GM19395 (cell line): Measurements from ENCODE around the gene CLIP2.
"Not testable (repeated sequence)": the region's sequence is repeated elsewhere in the genome, so short reads cannot be mapped to it uniquely, and the experiment has no call there.

ENCODE experiments used
- ATAC-seq: cut with Tn5 transposase; IDR thresholded peaks from one replicate; pipeline ENCODE4 v1.9.1; 2021; ENCODE audit warnings: mild to moderate bottlenecking, moderate library complexity; ENCODE audit not compliant: unreplicated experiment

Gene CLIP2

DNA sequence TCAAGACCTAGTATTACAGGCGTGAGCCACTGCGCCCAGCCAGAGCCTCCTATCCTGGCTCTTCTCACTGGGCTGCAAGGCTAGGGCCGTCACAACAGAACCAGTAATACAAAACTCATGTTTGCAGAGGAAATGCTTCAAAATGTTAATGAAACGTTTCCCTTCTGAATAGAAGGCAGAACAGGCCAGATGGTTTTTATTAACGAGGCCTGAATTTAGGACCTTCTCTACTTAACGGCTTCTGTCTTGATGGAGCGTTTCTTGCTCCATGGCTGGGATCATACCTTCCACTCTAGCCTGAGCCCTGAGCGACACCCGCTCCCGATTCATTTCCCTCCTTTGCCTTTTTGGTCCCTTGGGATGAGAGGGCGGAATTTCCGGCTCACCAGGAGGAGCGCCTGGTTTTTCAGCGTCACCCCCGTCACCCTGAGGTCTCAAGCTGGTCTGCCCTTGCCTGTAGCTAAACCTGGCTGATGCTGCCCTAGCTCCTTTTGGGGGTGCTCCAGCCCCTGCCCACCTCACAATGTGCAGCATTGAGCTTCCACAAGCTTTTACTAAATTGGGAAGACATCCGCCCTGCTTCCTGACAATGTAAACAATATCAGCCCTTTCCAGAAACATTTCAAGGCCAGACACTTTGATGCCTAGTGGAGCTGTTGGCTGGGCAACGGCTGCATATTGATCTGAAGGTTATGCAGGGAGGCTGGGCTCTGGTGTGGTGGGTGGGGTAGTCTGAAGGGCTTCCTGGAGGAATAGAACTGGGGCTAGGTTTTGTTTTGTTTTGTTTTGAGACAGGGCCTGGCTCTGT lies 5.2 kb downstream of the CLIP2 start:
- ATAC-seq = no peak

DNA sequence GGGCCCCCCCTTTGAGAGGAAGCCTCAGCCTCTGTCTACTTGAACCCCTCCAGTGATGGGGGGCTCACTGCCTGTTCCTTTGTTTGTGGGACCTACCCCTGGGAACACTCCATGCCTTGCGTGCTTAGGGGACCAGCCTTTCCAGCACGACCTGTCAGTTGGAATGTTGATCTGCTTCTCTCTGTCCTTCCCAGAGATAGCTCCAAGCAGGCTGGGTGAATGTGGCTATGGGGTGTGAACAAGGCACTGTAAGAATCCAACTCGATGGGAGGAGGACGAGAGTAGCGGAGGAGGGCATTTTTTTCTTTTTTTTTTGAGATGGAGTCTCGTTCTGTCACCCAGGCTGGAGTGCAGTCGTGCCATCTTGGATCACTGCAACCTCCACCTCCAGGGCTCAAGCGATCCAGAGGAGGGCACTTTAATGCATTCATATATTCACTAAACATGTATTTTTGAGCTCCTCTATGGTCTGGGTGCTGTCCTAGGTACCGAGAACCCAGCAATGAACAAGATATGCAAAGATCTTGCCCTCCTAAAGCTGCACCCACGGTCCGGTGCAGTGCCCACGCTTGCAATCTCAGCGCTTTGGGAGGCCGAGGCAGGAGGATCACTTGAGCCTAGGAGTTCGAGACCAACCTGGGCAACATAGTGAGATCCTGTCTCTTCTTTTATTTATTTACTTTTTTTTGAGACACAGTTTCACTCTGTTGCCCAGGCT lies 8.5 kb downstream of the CLIP2 start:
- ATAC-seq = no peak

DNA sequence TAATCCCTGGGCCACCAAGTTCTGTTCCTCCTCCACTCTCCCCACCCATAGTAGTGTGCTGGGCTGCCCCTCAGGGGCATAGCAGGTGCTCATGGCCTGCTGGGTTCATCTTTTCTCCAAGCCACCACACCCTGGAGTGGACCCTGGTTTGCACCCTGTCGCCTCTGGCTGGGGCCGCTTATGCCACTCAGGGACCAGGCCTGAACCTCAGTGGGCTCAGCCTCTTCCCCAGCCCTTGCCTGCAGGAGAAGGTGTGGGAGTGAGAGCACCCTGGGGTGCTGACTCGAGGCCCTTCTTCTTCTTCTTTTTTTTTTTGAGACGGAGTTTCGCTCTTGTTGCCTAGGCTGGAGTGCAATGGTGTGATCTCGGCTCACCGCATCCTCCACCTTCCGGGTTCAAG lies 10.2 kb downstream of the CLIP2 start:
- no peak for ATAC-seq

DNA sequence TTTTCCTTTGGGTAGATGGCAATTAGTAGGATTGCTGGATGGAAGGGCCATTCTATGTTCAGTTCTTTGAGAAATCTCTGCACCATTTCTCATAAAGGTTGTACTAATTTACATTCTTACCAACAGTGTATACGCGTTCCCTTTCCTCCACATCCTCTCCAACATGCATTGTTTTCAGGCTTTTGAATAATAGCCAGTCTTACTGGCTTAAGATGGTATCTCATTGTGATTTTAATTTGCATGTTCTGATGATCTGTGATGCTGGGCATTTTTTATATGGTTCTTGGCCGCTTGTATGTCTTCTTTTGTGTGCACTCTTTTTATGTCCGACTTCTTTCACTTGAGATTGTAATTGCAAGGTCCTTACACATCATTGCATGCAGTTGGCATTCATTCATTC lies 11.7 kb downstream of the CLIP2 start:
- ATAC-seq = no peak

GRCh38 chr7:74302745-74303221 lies 13.6 kb downstream of the CLIP2 start:
- ATAC-seq = no peak

GRCh38 chr7:74304550-74304949 lies 15.3 kb downstream of the CLIP2 start:
- ATAC-seq = no peak

DNA sequence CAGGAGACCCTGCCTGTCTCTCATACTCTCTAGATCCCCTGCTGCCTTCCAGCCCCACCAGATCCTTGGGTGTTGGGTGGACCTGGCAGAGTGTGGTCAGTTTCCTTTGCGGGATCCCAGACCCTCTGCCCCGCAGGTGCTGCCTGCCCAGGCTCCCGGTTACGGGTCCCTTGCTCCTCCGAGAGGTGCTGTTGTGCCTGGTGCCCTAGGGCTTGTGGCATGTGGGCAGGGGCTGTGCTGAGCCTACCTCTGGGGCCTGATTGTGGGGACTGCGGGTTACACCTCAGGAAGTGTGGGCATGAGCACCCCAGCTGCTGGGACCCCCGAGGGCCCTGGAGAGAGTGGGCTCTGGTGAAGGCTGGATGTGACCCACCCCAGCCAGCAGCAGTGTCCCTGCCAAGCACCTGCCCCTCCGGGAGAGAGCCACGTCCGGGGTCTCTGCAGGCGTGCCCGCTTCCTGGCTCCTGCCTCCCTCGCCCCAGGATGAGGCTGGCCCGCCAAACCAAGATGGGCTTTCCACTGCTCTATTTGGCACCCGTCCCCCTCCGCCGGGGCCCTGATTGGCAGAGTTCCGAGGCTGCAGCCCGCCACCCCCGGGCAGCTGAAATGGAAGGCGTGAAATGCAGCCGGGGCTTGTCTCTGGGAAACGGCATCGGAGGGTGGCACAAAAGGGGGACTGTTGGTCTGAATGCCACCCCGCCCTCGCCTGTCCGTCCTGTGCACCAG lies 17.0 kb downstream of the CLIP2 start:
- no peak for ATAC-seq

GRCh38 chr7:74306730-74307469 lies 17.7 kb downstream of the CLIP2 start:
- no peak for ATAC-seq

DNA sequence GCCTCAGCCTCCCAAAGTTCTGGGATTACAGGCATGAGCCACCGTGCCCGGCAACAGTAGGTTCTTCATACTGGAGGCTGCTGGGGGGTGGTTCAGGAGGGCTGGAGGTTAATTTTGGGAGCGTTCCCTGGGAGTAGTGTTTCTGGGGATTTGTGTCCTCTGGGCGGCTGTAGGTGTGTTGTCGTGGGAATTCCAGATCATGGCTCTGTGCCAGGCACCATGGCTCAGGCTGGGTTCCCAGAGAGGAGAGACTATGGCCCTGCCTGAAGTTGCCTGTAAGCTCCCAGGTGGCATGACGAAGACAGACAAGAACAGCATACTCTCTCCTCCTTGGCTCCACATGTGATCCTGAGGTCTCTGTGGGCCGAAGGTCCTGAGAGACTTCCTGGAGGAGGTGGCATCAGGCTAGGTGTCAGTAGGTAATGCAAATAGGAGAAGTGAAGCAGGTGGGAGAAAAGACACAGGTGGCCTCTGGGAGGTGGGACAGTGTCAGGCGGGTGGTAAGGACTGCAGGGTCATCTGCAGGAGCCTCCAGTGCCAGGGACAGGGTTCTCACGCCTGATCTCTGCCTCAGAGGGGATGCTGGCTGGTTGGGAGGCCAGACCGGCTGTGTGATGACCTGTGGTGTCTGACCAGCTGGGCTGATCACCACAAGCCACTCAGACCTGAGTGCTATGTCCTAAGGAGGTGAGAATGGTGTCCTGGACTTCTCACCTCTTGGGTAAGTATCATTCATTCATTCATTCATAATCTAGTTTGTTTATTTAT lies 18.7 kb downstream of the CLIP2 start:
- no peak for ATAC-seq

DNA sequence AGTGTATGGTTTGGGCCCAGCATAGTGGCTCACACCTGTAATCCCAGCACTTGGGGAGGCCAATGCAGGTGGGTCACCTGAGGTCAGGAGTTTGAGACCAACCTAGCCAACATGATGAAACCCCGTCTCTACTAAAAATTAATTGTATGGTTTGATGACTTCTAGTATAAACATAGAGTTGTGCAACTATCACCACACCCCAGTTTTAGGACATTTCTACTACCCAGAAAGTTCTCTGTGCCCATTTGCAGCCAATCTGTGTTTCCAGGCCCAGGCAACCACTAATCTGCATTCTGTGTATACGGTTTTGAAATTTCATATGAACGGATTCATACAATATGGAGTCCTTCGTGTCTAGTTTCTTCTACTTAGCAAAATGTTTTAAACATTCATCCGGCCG lies 20.0 kb downstream of the CLIP2 start:
- ATAC-seq = no peak

DNA sequence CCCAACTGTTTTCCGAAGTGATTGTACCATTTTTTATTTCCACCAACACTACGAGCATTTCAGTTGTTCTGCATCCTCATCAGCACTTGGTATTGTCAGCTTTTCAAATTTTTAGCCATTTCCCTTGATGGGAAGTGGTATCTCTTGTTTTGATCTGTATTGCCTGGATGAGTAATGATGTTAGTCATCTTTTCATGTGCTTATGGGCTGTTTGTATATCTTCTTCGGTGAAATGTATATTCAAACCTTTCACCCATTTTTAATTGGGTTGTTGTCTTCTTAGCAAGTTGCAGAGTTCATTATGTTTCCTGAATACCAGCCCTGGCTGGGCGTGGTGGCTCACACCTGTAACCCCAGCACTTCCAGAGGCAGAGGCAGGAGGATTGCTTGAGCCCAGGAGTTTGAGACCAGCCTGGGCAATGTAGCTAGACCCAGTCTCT lies 22.1 kb downstream of the CLIP2 start:
- no peak for ATAC-seq

DNA sequence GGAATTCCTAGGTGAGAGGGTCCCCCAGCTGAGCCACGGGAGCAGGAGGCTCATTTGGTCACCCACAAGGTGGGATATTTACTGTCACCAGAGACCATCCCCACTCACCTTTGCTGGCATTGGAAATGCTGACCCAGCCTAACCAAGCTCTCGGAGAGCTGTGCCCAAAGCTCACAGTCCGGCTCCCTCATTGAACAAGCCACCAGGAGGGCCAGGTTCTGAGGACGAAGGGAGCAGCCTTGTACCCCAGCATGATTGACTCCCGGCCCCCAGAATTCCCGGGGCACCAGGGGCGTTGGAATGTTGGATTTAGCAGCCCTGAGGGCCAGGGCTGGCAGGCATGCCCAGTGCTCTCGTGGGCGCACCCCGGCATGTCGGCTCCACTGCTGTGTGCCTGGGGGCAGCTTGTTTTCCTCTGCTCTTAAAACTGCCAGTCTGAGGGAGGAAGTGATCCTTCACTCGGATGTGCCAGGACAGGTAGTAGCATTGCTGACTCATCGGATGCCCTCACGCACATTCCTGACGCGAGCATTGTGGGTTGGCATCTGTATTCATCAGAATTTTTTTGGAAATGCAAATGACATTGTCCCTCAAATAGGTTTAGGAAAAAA lies 23.3 kb downstream of the CLIP2 start:
- ATAC-seq = no peak

- ATAC-seq = not testable (repeated sequence)
These were observed 26.7 kb downstream of the CLIP2 start for GRCh38 chr7:74315891-74316290.

DNA sequence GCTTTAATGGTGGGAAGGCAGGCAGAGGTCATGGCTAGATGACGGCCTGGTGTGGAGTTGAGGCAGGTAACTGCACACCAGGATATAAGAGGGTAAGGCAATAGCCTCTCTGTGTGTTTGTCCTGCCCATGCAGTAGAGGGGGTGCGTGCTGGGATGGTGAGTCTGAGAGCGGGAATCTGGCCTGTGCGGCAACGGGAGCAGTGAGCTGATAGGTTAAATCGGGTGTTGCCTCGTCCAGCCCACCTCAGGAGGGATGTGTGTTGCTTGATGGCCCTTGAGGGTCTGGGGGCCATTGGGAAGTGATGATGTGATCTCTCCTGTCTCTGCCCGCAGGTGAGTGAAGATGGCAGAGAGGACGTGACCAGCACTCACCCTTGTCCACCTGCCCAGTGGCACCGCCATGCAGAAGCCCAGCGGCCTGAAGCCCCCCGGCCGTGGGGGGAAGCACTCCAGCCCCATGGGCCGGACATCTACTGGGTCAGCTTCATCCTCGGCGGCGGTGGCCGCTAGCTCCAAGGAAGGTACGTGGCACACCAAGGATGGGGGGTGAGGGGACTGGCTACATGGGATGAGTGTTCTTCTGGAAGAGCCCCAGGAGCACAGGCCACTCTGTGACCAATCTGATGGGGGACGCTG lies 28.1 kb downstream of the CLIP2 start:
- no peak for ATAC-seq

- no peak for ATAC-seq
These were observed 28.8 kb downstream of the CLIP2 start for GRCh38 chr7:74318043-74318442.

DNA sequence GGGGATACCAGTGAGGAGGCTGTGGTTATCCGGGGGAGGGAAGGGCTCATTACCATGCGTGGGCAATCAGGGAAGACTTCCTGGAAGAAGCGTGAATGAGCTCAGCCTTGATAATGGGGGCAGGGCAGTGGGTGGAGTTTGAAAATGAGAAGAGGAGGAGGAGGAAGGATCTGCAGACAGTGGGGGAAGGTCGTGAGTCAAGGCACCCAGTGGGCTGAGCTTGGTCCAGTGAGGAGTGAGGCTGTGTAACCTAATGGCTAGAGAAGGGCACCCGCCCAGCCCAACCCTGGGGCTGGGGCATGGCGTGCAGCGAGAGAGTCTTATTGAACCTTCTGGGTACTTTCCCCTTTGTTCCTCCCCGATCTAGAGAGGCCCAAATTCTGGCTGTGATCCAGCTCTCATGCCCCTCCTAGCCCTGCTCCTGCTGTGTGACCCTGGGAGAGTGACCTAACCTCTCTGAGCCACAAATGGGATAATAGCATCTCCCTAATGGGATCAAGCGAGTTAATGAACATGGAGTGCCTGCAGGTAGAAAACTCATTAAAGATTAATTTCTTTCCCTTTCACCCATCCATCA lies 31.5 kb downstream of the CLIP2 start:
- ATAC-seq = no peak

GRCh38 chr7:74322892-74323291 lies 33.7 kb downstream of the CLIP2 start:
- ATAC-seq = not testable (repeated sequence)

DNA sequence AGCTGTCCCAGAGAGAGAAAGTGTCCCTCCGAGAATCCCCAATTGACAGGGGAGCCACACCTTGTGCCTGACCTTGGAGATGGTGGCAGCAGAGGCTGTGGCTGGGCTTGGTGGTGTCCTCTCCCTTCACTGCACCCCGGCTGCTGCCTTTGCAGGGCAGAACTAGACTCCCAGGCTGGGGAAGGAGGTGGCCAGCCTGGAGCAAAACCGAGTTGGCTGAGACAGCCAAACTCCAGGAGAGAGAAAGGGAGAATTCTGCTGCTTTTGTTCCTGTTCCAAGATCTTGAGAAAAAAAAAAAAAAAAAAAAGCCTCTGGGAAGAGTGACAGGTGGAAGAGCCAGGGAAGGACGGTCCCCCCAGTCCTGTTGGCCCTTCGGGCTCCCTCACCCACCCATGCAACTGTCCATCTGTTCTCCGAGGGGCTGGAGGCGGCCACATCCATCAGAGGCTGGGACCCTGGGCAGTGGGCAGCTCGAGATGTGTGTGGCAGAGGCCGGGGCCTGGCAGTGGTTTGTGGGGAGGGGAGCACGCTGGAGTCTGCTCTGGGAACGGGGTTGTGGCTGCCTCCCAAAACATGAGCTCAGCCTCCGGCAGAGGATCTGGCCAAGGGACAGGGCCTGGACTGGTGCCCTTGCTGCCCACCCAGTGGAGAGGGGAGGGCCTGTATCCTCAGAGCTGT lies 35.5 kb downstream of the CLIP2 start:
- ATAC-seq = no peak
